Keratinocyte (primary cell): ENCODE data around the gene SLC22A12.

ENCODE experiments used
- CTCF ChIP-seq, 3 experiments: IDR thresholded peaks in 1 of 3; conservative IDR thresholded peaks in 1 of 3; optimal IDR thresholded peaks in 1 of 3; 2 replicates in 2 of 3; 3 replicates in 1 of 3; pipeline versions ENCODE3 to v1.5.1; 2011; ENCODE audit warnings: low read length in 3 of 3, mild to moderate bottlenecking in 3 of 3, moderate library complexity in 2 of 3, control low read depth in 1 of 3, inconsistent platforms in 1 of 3; ENCODE audit not compliant: insufficient read depth in 2 of 3; ENCODE audit errors: extremely low read depth in 1 of 3
- EZH2 ChIP-seq: IDR thresholded peaks from one replicate; pipeline ENCODE4 v1.6.1; 2012; ENCODE audit warnings: inconsistent platforms, mild to moderate bottlenecking, low read length, moderate library complexity

GRCh38 chr11:64627371-64627770 lies 36.4 kb downstream of the SLC22A12 start:
- TF ChIP-seq CTCF (optimal IDR thresholded peaks at IDR 0.05 in 1 of 3, IDR thresholded peaks at IDR 0.05 in 1 of 3, conservative IDR thresholded peaks at IDR 0.05 in 1 of 3; ENCODE audit: extremely low read depth in 1 of 3, insufficient read depth in 2 of 3, low read length in 3 of 3) (no peak), EZH2 (no peak)
